HepG2 (cell line): Measurements from ENCODE around the gene AUTS2.

Experiments used
- HNRNPUL1 ChIP-seq: fragments of 200-400 bp; formaldehyde crosslinking; IDR thresholded peaks from 2 replicates; pipeline ENCODE4 v1.6.1; 2017; ENCODE audit warnings: low read depth, mild to moderate bottlenecking, low read length, moderate library complexity
- NFE2 ChIP-seq: sonication (generic); formaldehyde crosslinking; IDR thresholded peaks from 2 replicates; pipeline ENCODE4 v1.4.0; 2020; ENCODE audit warnings: missing genetic modification reagents
- NR3C1 ChIP-seq: sonication (generic); formaldehyde crosslinking; IDR thresholded peaks from 2 replicates; pipeline ENCODE4 v1.4.0; 2020; ENCODE audit warnings: missing genetic modification reagents
- TF ChIP-seq, protein P1 (sequence below): sonication (generic); formaldehyde crosslinking; conservative IDR thresholded peaks from 2 replicates; pipeline ENCODE4 v1.5.0; 2020; ENCODE audit warnings: missing genetic modification reagents
- TF ChIP-seq, protein P2 (sequence below): sonication (generic); formaldehyde crosslinking; IDR thresholded peaks from 2 replicates; pipeline ENCODE4 v1.5.0; 2020; ENCODE audit warnings: mild to moderate bottlenecking, missing genetic modification reagents, moderate library complexity
- TF ChIP-seq, protein P3 (sequence below): sonication (generic); formaldehyde crosslinking; IDR thresholded peaks from 2 replicates; pipeline ENCODE4 v1.4.0; 2020; ENCODE audit warnings: mild to moderate bottlenecking, low read depth, missing genetic modification reagents

DNA sequence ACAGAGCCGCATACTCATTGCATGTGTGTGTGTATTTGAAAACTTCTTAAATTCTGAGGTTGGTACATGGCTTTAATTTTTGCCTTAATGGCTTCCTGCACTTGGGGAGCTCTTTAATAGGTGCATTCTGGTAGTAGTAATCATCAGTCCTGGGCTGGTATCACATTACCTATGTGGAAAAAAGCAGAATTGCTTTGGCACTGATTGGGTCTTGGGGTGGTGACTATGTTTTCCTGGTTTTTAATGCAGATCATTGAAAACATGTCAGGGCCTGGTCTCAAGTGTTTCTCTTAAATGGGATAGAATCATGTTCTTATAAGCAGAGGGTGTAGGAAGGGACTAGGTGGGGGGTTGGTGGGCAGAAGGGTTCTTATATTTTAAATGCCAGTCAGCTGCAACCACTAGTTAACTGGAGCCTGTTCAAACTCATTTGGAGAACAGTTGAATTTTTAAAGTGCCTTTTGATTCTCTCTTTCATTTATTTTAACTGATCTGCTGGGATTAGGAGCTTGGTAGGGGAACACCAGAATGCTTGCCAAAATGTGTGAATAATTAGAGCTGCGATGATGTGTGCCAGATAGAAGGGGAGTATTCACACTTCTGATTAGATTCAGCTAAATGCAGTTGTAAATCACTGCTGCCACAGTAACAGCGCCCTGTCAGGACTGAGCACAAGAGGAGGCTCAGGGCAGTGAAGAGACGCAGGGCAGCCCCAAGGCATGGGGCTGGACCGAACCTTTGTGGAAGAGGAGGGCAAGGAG lies 900.1 kb downstream of the AUTS2 start:
- TF ChIP-seq, protein P1, sequence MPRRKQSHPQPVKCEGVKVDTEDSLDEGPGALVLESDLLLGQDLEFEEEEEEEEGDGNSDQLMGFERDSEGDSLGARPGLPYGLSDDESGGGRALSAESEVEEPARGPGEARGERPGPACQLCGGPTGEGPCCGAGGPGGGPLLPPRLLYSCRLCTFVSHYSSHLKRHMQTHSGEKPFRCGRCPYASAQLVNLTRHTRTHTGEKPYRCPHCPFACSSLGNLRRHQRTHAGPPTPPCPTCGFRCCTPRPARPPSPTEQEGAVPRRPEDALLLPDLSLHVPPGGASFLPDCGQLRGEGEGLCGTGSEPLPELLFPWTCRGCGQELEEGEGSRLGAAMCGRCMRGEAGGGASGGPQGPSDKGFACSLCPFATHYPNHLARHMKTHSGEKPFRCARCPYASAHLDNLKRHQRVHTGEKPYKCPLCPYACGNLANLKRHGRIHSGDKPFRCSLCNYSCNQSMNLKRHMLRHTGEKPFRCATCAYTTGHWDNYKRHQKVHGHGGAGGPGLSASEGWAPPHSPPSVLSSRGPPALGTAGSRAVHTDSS: no peak
- TF ChIP-seq NFE2 (CRISPR knock-in tag) (no peak), NR3C1 (CRISPR knock-in tag) (no peak), HNRNPUL1 (no peak)
- TF ChIP-seq, protein P2, sequence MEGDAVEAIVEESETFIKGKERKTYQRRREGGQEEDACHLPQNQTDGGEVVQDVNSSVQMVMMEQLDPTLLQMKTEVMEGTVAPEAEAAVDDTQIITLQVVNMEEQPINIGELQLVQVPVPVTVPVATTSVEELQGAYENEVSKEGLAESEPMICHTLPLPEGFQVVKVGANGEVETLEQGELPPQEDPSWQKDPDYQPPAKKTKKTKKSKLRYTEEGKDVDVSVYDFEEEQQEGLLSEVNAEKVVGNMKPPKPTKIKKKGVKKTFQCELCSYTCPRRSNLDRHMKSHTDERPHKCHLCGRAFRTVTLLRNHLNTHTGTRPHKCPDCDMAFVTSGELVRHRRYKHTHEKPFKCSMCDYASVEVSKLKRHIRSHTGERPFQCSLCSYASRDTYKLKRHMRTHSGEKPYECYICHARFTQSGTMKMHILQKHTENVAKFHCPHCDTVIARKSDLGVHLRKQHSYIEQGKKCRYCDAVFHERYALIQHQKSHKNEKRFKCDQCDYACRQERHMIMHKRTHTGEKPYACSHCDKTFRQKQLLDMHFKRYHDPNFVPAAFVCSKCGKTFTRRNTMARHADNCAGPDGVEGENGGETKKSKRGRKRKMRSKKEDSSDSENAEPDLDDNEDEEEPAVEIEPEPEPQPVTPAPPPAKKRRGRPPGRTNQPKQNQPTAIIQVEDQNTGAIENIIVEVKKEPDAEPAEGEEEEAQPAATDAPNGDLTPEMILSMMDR: no peak
- TF ChIP-seq, protein P3, sequence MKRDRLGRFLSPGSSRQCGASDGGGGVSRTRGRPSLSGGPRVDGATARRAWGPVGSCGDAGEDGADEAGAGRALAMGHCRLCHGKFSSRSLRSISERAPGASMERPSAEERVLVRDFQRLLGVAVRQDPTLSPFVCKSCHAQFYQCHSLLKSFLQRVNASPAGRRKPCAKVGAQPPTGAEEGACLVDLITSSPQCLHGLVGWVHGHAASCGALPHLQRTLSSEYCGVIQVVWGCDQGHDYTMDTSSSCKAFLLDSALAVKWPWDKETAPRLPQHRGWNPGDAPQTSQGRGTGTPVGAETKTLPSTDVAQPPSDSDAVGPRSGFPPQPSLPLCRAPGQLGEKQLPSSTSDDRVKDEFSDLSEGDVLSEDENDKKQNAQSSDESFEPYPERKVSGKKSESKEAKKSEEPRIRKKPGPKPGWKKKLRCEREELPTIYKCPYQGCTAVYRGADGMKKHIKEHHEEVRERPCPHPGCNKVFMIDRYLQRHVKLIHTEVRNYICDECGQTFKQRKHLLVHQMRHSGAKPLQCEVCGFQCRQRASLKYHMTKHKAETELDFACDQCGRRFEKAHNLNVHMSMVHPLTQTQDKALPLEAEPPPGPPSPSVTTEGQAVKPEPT (CRISPR knock-in tag): no peak
